ENCODE measurements around the gene DCHS2.

Gene DCHS2

GRCh38 chr4:154490583-154491340 lies 837 bp downstream of the DCHS2 start:
- no peak for DNase-seq (ENCODE audit: low read depth)

- DNase-seq (ENCODE audit: low read depth): no peak
Measured at GRCh38 chr4:154490234-154490582, 1.4 kb downstream of the DCHS2 start.

- DNase-seq (ENCODE audit: low read depth): no peak
Measured at GRCh38 chr4:154489558-154490233, 1.9 kb downstream of the DCHS2 start.

- DNase-seq (ENCODE audit: low read depth): no peak
Measured at GRCh38 chr4:154487145-154487544, 4.5 kb downstream of the DCHS2 start.

GRCh38 chr4:154485127-154485773 lies 6.3 kb downstream of the DCHS2 start:
- DNase-seq (ENCODE audit: low read depth): no peak

- DNase-seq (ENCODE audit: low read depth): no peak
Measured at GRCh38 chr4:154478547-154478946, 13.1 kb downstream of the DCHS2 start.

- DNase-seq (ENCODE audit: low read depth): no peak
Measured at GRCh38 chr4:154478128-154478527, 13.5 kb downstream of the DCHS2 start.

- DNase-seq (ENCODE audit: low read depth): no peak
Measured at GRCh38 chr4:154476232-154476631, 15.4 kb downstream of the DCHS2 start.

- no peak for DNase-seq (ENCODE audit: low read depth)
Measured at GRCh38 chr4:154475820-154476219, 15.8 kb downstream of the DCHS2 start.

GRCh38 chr4:154473497-154473896 lies 18.1 kb downstream of the DCHS2 start:
- DNase-seq (ENCODE audit: low read depth): no peak

GRCh38 chr4:154472858-154473257 lies 18.7 kb downstream of the DCHS2 start:
- DNase-seq (ENCODE audit: low read depth): no peak

GRCh38 chr4:154471526-154472331 lies 19.9 kb downstream of the DCHS2 start:
- no peak for DNase-seq (ENCODE audit: low read depth)

GRCh38 chr4:154471032-154471431 lies 20.6 kb downstream of the DCHS2 start:
- DNase-seq (ENCODE audit: low read depth): no peak

- peak; percentile 36 for DNase-seq (ENCODE audit: low read depth)
Measured at GRCh38 chr4:154467886-154468285, 23.7 kb downstream of the DCHS2 start.

- no peak for DNase-seq (ENCODE audit: low read depth)
Measured at GRCh38 chr4:154466336-154466735, 25.3 kb downstream of the DCHS2 start.

- no peak for DNase-seq (ENCODE audit: low read depth)
Measured at GRCh38 chr4:154465085-154465484, 26.5 kb downstream of the DCHS2 start.

- no peak for DNase-seq (ENCODE audit: low read depth)
Measured at GRCh38 chr4:154464654-154465053, 26.9 kb downstream of the DCHS2 start.

- no peak for DNase-seq (ENCODE audit: low read depth)
Measured at GRCh38 chr4:154462081-154462810, 29.4 kb downstream of the DCHS2 start.

- DNase-seq (ENCODE audit: low read depth): no peak
Measured at GRCh38 chr4:154457471-154457870, 34.1 kb downstream of the DCHS2 start.

- no peak for DNase-seq (ENCODE audit: low read depth)
Measured at GRCh38 chr4:154456889-154457288, 34.7 kb downstream of the DCHS2 start.

GRCh38 chr4:154456240-154456639 lies 35.4 kb downstream of the DCHS2 start:
- no peak for DNase-seq (ENCODE audit: low read depth)

- DNase-seq (ENCODE audit: low read depth): no peak
Measured at GRCh38 chr4:154455111-154455510, 36.5 kb downstream of the DCHS2 start.
